ENCODE data around the gene NKX6-2.

- TF ChIP-seq CTCF (IDR thresholded peaks at IDR 0.05), result no peak
- TF ChIP-seq POLR2A (IDR thresholded peaks at IDR 0.05), result no peak
Measured at GRCh38 chr10:132754071-132754470, 31.9 kb downstream of the NKX6-2 start.

All from uterus (tissue), 2 donors.